Glutamatergic neuron (in vitro differentiated cells): ENCODE measurements around the gene SRGAP2C. TPM values are rescaled to one million over a fixed set of nuclear protein-coding genes. Genes with fewer than 3 reads are reported as not detected.
"Not testable (repeated sequence)": the region's sequence is repeated elsewhere in the genome, so short reads cannot be mapped to it uniquely, and the experiment has no call there.

Experiments
- DNase-seq: peaks from one replicate; pipeline ENCODE4 v3.0.0; 2022
- H3K27ac Mint-ChIP-seq: one replicate; pipeline ENCODE4 v1.8.0; 2020; ENCODE audit warnings: mild to moderate bottlenecking, mixed read lengths, inconsistent platforms; ENCODE audit not compliant: unreplicated experiment
- H3K27me3 Mint-ChIP-seq: one replicate; pipeline ENCODE4 v1.8.0; 2020; ENCODE audit warnings: mild to moderate bottlenecking, moderate library complexity, mixed read lengths, inconsistent platforms; ENCODE audit not compliant: unreplicated experiment
- H3K36me3 Mint-ChIP-seq: one replicate; pipeline ENCODE4 v1.8.0; 2020; ENCODE audit warnings: mild to moderate bottlenecking, mixed read lengths, inconsistent platforms; ENCODE audit not compliant: unreplicated experiment
- H3K4me1 Mint-ChIP-seq: one replicate; pipeline ENCODE4 v1.8.0; 2020; ENCODE audit warnings: mild to moderate bottlenecking, low read depth, mixed read lengths, inconsistent platforms; ENCODE audit not compliant: unreplicated experiment
- H3K4me3 Mint-ChIP-seq: one replicate; pipeline ENCODE4 v1.8.0; 2020; ENCODE audit warnings: mild to moderate bottlenecking, mixed read lengths, inconsistent platforms; ENCODE audit not compliant: unreplicated experiment
- H3K9me3 Mint-ChIP-seq: one replicate; pipeline ENCODE4 v1.8.0; 2020; ENCODE audit warnings: mild to moderate bottlenecking, moderate library complexity, mixed read lengths, inconsistent platforms; ENCODE audit not compliant: unreplicated experiment
- total RNA-seq: library from RNA; stranded (reverse); fragmentation: NEBNext Ultra II Directional; extraction: Animal tissue kit (Norgen Biotek cat#: 25700); gene quantifications from one replicate; pipeline ENCODE4 v1.2.1, GENCODE V29; 2021; ENCODE audit not compliant: unreplicated experiment

The SRGAP2C gene
- total RNA-seq, 1 donor from 2014 or later, result 16.5 TPM

DNA sequence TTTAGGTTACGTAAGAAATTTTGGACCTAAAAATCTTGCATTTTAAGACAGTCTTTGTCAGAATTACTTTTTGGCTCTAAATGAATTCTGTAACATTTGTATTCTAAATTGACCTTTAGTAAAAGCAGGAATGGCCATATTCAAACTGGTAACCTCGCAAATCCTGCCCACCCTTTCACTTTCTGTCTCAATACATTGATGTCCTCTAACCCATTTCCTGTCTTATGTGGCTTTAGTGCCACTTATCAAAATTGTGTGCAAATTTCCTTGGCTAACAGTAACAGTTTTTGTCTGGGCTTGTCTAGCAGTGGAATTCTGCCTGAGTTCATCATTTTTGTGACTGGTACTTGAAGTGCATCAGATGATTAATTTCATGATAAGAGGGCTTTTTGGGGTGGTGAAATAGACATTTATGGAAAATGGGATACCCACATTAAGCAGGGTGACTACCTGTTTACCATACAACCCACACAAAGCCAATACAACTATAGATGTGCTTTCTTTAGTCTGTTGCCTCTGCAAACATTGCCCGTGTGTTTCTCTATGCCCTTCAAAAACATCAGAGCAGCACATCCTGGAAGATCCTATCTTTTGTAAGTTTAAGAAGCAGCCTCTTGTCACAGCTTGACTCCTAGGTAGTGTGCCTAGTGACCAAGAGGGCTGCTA, 205.3 kb downstream of the SRGAP2C start:
- not testable (repeated sequence) for H3K9me3 Mint-ChIP-seq, H3K36me3 Mint-ChIP-seq, H3K27me3 Mint-ChIP-seq, H3K4me1 Mint-ChIP-seq, H3K27ac Mint-ChIP-seq, H3K4me3 Mint-ChIP-seq, DNase-seq

DNA sequence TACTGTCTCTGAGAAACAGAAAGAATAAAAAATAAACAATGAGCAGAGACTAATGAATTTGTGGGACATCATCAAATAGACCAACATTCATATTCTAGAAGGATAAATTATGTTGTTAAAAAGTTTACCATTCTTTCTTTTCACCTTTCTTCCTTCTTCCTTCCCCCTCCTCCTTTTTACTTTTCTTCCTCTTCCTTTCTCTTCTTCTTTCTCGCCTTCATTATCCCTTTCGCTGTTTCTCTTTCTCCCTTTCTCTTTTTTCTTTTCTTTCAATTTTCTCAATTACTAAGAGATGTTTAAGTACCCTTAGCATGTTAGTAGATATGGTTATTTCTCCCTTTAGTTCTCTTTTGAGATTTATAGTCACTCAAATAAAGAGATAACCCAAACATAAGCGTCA, 207.4 kb downstream of the SRGAP2C start:
- not testable (repeated sequence) for H3K36me3 Mint-ChIP-seq, H3K27me3 Mint-ChIP-seq, H3K27ac Mint-ChIP-seq, DNase-seq, H3K9me3 Mint-ChIP-seq, H3K4me3 Mint-ChIP-seq, H3K4me1 Mint-ChIP-seq

DNA sequence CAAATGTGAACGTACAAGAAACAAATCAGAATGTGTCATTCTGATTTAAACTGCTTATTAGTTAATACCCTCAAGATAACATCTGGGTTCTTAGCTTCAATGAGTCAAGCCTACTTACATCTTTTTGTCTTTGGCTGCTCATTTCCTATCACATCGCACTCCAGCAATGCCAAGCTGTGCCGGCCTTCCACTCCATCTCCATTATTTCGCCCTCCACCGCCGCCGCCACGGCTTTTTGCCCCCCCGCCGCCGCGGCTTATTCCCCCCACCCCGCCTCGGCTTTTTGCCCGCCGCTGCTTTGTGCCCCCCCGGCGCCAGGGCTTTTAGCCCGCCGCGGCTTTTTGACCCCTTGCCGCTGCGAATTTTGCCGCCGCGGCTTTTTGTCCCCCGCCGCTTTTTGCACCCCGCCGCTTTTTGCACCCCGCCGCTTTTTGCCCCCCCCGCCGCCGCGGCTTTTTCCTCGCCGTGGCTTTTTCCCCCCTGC, 211.0 kb downstream of the SRGAP2C start:
- H3K36me3 Mint-ChIP-seq, H3K27me3 Mint-ChIP-seq, H3K27ac Mint-ChIP-seq, H3K4me1 Mint-ChIP-seq, H3K9me3 Mint-ChIP-seq: not testable (repeated sequence)
- peak overlapping the region; percentile 78 for H3K4me3 Mint-ChIP-seq
- peak; percentile 10 for DNase-seq

- Mint-ChIP-seq H3K27me3 (peaks cover 13% of the 10 kb centered on the region), H3K4me3 (peak overlapping the region; percentile 79), H3K36me3 (peaks cover 16% of the 10 kb centered on the region)
- H3K27ac Mint-ChIP-seq, H3K9me3 Mint-ChIP-seq, H3K4me1 Mint-ChIP-seq: not testable (repeated sequence)
- DNase-seq, result peak; percentile 22
Measured at GRCh38 chr1:121396335-121397081, 211.7 kb downstream of the SRGAP2C start.

GRCh38 chr1:121397101-121397500, 212.3 kb downstream of the SRGAP2C start:
- not testable (repeated sequence) for H3K4me3 Mint-ChIP-seq, H3K9me3 Mint-ChIP-seq, H3K4me1 Mint-ChIP-seq, H3K27ac Mint-ChIP-seq, DNase-seq
- Mint-ChIP-seq H3K36me3 (peaks cover 16% of the 10 kb centered on the region), H3K27me3 (peaks cover 13% of the 10 kb centered on the region)

GRCh38 chr1:121399193-121399592, 214.4 kb downstream of the SRGAP2C start:
- not testable (repeated sequence) for H3K4me3 Mint-ChIP-seq, H3K4me1 Mint-ChIP-seq, DNase-seq, H3K27ac Mint-ChIP-seq, H3K9me3 Mint-ChIP-seq
- H3K36me3 Mint-ChIP-seq, result peaks cover 16% of the 10 kb centered on the region
- peaks cover 13% of the 10 kb centered on the region for H3K27me3 Mint-ChIP-seq

- H3K4me3 Mint-ChIP-seq, result peak overlapping the region; percentile 88
- not testable (repeated sequence) for DNase-seq, H3K4me1 Mint-ChIP-seq, H3K27ac Mint-ChIP-seq, H3K9me3 Mint-ChIP-seq
- peaks cover 13% of the 10 kb centered on the region for H3K27me3 Mint-ChIP-seq
- peaks cover 16% of the 10 kb centered on the region for H3K36me3 Mint-ChIP-seq
Measured at GRCh38 chr1:121400108-121400507, 215.3 kb downstream of the SRGAP2C start.

DNA sequence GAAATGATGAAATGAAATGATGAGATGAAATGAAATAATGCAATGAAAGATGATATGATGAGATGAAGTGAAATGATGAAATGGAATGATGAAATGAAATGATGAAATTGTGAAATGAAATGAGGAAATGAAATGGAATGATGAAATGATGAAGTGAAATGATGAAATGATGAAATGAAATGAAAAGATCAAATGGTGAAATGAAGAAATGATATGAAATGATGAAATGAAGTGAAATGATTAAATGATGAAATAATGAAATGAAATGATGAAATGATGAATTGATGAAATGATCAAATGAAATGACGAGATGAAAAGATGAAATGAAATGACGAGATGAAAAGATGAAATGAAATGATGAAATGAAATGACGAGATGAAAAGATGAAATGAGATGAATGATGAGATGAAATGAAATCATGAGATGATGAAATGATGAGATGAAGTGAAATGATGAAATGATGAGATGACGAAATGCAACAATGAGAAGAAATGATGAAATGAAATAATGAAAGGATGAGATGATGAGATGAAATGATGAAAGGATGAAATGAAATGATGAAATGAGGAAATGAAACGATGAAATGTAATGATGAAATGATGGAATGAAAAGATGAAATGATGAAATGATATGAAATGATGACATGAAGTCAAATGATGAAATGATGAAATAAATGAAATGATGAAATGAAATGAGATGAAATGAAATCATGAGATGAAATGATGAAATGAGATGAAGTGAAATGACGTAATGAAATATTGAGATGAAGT, 216.0 kb downstream of the SRGAP2C start:
- not testable (repeated sequence) for H3K4me1 Mint-ChIP-seq, DNase-seq, H3K9me3 Mint-ChIP-seq
- Mint-ChIP-seq H3K27me3 (peaks cover 12% of the 10 kb centered on the region), H3K36me3 (peaks cover 16% of the 10 kb centered on the region), H3K4me3 (peak overlapping the region; percentile 88), H3K27ac (peak overlapping the region; percentile 35)

GRCh38 chr1:121401375-121401955, 216.7 kb downstream of the SRGAP2C start:
- peaks cover 11% of the 10 kb centered on the region for H3K27me3 Mint-ChIP-seq
- H3K4me1 Mint-ChIP-seq, H3K9me3 Mint-ChIP-seq, DNase-seq: not testable (repeated sequence)
- H3K36me3 Mint-ChIP-seq, result peaks cover 16% of the 10 kb centered on the region
- H3K4me3 Mint-ChIP-seq, result peak overlapping the region; percentile 88
- H3K27ac Mint-ChIP-seq, result peak overlapping the region; percentile 35

GRCh38 chr1:121403254-121403653, 218.5 kb downstream of the SRGAP2C start:
- H3K9me3 Mint-ChIP-seq, H3K27ac Mint-ChIP-seq, H3K4me1 Mint-ChIP-seq, H3K4me3 Mint-ChIP-seq, H3K27me3 Mint-ChIP-seq, DNase-seq: not testable (repeated sequence)
- H3K36me3 Mint-ChIP-seq, result peaks cover 16% of the 10 kb centered on the region
